CD4-positive, alpha-beta T cell treated with Interleukin-4 for 1 hour (primary cell): ENCODE results near the gene PALLD.

Source experiments
- DNase-seq, 2 donors: peaks; one replicate each; pipeline ENCODE4 v3.0.0-alpha.2; 2020 to 2022

The PALLD gene

DNA sequence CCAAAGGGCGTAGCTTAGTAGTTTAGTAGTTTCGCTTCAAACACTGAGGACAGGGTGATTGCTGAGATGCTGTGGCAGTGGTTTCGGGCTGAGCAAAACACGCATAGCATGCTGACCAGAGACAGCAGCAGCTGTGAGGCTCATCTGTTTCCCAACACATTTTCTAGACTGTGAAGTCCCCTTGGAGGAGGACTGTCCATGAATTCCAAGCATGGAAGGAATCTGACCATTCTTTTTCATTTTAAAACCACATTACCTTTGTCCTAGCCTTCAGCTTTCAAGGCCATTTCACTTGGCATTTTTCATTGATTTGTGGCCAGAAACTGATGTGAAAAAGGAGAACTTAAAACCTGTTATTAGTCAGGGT, 240.9 kb downstream of the PALLD start:
- no peak for DNase-seq

- no peak for DNase-seq
Measured at GRCh38 chr4:168739886-168740285, 243.0 kb downstream of the PALLD start.

DNA sequence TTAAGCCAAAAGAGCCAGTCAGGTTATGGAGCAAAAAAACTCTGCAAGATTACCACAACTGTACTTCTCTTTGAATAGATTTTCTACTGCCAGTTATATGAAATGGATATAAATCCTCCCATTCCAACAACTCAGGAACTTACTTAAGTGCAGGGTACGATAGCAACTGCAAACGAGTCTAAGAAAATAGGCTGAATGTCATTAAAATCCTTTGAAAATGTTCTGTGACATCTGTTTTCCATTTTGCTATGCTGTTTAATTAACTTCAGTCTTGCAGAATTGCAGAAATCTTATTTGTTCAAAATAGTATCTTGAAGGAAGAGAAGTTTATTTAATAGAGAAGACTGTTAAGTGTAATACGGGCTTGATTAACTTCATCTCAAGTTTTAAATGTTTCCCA, 243.8 kb downstream of the PALLD start:
- no peak for DNase-seq

DNA sequence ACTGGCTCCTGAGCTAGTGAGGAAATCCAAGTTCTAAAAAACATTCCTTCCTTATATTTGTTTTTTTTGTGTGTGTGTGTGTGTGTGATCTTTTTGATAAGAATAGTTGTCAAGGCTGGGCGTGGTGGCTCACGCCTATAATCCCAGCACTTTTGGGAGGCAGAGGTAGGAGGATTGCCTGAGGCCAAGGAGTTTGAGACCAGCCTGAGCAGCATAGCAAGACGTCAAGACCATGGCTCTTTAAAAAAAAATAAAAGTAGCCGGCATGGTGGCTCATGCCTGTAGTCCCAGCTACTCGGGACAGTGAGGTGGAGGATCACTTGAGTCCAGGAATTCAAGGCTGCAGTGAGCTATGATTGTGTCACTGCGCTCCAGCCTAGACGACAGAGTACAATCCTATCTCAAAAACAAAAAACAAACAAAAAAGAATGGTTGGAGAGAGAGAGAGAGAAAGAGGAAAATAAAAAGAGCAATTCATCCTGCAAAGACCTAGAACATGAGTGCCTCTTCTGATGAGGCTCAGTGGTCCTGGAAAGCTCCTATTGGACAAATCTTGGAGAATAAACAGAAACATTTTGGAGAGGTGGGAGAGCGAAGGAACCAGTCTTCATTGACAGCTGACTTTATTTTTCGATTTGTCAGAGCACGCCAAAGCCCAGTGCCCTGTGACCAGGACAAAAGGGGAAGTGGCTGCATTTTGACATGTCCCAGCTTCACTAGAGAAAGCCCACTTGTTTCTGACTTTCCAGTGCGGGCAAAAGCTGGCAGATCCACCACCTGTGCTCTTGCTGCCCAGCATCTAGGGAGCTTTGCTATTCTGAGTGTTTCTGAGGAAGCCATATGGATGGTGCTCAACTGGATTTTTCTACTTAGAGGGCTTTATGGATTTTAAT, 244.7 kb downstream of the PALLD start:
- DNase-seq: peak in 1 of 2 donors; percentile 33

DNA sequence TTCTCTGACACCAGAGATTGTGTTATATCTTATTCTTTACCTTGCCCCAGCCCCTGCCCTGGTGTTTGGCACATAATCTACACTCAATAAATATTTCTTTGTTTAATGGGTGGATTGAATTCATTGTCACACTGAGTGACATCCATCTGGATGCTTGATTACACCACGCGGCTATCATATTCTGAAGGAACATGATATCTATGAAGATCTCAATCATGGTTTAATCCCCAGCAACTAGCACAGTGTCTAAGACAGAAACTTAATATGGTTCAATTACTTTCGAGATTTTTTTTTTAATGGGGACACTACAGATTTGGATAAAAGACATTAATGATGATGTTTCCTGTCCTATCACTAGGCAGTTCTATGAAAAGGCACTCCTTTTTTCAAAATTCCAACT, 246.3 kb downstream of the PALLD start:
- no peak for DNase-seq

DNA sequence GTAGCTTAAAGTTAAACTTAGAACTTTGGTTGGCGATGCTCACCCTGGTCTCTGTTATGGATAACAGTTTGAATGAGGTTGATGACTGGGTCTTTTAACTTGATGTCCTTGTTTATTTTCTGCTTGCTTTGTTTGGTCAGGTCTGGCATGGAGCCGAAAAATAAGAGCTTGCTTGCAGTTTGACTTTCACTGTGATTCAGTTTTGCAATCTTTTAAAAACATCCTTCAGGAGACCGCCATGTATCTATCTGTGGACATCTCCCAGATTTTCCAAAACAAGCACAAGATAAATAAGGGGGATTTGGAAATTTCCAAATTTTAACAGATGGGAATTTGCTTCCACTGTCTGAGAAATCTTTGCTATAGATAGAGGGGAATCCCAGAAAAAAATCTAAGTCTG, 246.7 kb downstream of the PALLD start:
- no peak for DNase-seq

GRCh38 chr4:168744021-168744420, 247.2 kb downstream of the PALLD start:
- DNase-seq: no peak

DNA sequence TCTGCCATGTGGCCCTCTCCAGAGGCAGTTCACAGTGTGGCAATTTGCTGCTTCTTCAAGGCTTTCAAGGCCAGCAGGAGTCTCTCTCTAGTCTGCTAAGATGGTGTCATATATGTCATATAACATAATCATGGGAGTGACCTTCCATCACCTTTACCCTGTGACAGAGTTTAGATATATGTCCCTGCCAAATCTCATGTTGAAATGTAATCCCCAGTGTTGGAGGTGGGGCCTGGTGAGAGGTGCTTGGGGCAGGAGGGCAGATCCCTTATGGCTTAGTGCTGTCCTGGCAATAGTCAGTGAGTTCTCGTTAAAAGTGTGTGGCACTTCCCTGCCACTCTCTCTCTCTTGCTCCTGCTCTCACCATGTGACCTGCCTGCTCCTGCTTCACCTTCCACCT, 252.0 kb downstream of the PALLD start:
- no peak for DNase-seq

GRCh38 chr4:168751263-168752225, 254.7 kb downstream of the PALLD start:
- no peak for DNase-seq

- DNase-seq: no peak
Measured at GRCh38 chr4:168755598-168756477, 259.0 kb downstream of the PALLD start.

DNA sequence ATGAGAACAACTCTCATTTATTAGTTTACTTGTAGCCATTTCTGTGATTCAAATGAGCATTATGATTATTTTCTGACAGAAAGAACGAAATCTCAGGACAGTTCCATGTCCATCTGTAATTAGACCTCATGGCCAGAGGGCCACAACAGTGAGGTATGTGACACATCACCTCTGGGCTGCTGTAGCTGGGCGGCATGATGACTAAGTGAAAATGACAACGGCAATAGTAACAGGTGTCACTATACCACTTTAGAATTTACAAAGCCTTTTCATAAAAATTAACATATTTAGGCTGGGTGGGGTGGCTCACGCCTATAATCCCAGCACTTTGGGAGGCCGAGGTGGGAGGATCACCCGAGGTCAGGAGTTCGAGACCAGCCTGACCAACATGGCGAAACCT, 260.6 kb downstream of the PALLD start:
- DNase-seq: no peak

DNA sequence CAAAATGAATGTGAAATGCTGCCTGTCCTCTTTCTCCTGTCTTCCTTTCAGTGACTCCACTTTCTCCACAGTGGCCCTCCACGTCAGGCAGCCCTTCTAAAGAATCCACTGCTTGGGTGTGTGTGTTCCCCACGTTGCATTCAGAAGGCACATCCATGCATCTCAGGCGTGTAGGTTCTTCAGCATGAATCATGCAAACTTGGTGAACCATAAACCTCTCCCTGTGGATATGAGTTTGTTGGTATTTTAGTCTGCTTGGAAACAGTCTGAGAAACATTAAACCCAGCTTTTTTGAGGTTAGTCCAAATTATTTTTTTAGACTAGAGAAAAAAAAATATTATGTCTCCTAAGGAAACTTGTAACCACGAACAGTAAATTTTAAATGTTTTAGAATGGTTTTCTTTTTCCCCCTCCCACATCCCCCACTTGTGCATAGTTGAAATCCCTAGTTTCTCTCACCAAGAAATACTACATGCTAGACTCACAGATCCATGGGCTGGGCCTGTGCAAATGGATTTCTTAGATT, 261.6 kb downstream of the PALLD start:
- no peak for DNase-seq

- no peak for DNase-seq
Measured at GRCh38 chr4:168759321-168759720, 262.5 kb downstream of the PALLD start.

DNA sequence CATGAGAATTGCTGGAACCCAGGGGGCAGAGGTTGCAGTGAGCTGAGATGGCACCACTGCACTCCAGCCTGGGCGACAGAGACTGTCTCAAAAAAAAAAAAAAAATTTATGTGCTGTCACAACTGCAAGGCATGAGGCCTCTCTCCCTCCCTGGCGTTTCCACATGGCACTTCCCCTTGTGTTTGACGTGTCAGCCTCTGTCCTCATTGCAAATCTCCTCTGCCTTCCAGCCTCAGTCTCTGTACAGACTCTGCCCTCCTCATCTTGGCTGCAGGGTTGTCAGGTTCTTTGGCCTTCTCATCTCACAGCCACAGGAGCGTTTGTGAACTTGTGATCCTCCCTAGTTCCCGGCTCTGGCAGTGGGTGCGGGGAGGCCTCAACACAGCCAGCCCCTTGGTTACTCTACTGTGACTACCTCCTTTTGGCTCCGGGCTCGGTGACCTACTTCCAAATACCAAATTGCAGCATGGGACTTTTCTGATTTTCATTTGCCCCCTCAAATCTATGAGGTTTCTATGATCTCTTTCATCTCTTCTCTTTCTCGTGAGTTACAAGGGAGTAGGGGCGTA, 263.2 kb downstream of the PALLD start:
- peak in 1 of 2 donors; percentile 54 for DNase-seq

DNA sequence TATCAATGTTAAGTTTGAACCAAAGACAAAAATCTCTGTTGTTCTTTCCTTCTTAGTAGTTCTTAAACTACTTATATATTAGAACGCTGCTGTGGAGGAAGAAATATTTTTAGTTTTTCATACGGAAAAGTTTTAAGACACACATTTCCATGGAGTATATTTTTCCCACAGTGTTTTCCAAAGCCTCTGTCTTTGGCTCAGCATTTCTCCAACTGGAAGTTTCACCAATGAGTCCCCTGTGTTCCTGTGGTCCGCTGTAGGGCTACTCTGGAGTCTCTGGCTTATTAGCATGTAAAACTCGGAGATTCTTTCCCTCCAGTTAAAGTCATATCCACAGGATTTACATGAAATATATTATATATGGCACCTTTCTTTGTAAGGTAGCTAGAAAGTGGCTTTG, 264.2 kb downstream of the PALLD start:
- no peak for DNase-seq

DNA sequence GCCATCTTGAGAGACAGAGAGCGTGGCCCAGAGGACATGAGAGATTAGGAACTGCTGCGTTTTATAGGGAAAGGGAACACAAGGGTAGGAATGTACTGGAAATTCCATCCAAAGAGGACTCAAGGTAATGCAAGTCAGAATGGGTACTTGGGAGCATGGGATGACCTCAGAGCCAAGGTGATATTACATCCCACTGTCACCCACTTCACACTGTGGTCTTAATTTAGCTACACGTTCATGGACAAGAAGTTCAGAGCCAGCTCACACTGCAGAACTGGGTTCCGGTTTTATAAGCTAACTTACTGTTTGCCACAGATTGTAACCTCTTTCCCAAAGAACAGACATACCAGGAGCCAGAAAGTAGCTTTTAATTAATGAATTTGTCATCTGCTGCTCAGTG, 268.5 kb downstream of the PALLD start:
- no peak for DNase-seq

DNA sequence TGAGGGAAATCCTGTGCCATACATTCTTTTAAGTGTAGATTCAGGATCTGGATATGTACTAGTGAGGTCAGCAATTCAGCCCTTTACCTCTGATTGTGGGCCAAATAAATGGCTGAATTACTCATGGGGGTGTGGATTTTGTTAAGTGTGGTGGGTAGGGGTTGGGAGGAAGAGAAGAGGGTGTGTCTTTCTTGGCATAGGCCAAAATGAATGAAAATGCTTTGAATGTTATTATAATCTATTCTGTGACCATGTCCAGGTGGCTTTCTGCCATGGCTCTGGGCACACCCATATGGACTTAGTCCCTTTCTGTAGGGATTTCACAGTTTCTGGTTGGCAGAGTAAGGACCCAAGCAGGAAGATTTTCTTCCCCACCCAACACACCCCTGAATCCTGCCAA, 268.9 kb downstream of the PALLD start:
- no peak for DNase-seq

GRCh38 chr4:168766604-168767316, 269.9 kb downstream of the PALLD start:
- DNase-seq: no peak

DNA sequence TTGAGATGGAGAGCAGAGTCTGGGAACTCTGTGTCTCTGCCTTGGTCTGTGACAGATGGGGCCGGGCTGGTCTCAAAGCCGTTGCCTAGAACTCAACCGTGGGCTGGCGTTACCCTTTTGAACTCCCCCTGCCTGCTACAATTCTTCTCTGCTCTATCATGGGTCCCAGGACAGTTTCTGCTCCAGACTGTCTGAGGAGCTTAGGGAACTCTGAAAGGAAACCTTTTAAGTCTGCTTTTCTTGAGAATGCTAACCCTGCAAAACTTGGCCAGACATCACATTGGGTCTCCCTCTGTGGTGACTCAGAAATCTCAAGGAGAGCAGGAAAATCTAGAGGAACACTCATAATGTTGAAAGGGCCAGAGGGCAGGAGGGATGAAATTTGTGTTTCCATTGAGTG, 272.6 kb downstream of the PALLD start:
- DNase-seq: no peak

GRCh38 chr4:168769837-168770236, 273.0 kb downstream of the PALLD start:
- DNase-seq: no peak

- no peak for DNase-seq
Measured at GRCh38 chr4:168771251-168771650, 274.4 kb downstream of the PALLD start.
